Fibroblast of gingiva (primary cell): ENCODE results near the gene ZNF337.

Experiments used
- DNase-seq: peaks from one replicate; pipeline ENCODE4 v3.0.0-alpha.2; 2011; ENCODE audit warnings: low read depth

The ZNF337 gene

GRCh38 chr20:25626779-25627178 is 69.9 kb downstream of the ZNF337 start:
- no peak for DNase-seq

GRCh38 chr20:25624500-25624939 is 72.1 kb downstream of the ZNF337 start:
- no peak for DNase-seq
